IMR-90 (cell line): ENCODE results near the gene CCSER1. TPM values are rescaled to one million over a fixed set of nuclear protein-coding genes. Genes with fewer than 3 reads are reported as not detected.
A peak's percentile ranks its signal among the peaks of the same experiment; 100 is the strongest.

ENCODE experiments used
- ATAC-seq: fragments of 200-7000 bp; cut with Tn5 transposase; 2 replicates; pipeline ENCODE4 v1.9.1; 2020; ENCODE audit warnings: low read depth, mild to moderate bottlenecking, moderate library complexity
- BruUV-seq: library from RNA; stranded (reverse); fragments of 400-500 nt; replicated peaks from 2 replicates; lab custom pipeline; 2021; lab: Mats Ljungman, UMichigan
- CTCF ChIA-PET: fragments of 300-600 bp; formaldehyde crosslinking; extraction: SDS; loops from one replicate; lab custom pipeline; 2021; ENCODE audit warnings: antibody characterized with exemption; lab: Yijun Ruan, JAX
- POLR2A ChIA-PET: fragments of 300-600 bp; sonication (Branson Sonifier 250); formaldehyde crosslinking; loops from one replicate; lab custom pipeline; 2022; ENCODE audit warnings: antibody characterized with exemption; ENCODE audit not compliant: unreplicated experiment; lab: Charles Lee
- DNase-seq: peaks from one replicate; pipeline ENCODE4 v3.0.0; 2013
- H2AFZ ChIP-seq: replicated peaks from 2 replicates; pipeline ENCODE3; 2013; ENCODE audit warnings: low read length, mild to moderate bottlenecking; ENCODE audit not compliant: poor library complexity
- H2AK5ac ChIP-seq: 2 replicates; pipeline ENCODE4 v1.6.1; 2013; ENCODE audit warnings: low read depth, low read length, inconsistent platforms
- H2AK9ac ChIP-seq: replicated peaks from 2 replicates; pipeline ENCODE3; 2013; ENCODE audit warnings: mild to moderate bottlenecking, low read depth, low read length, moderate library complexity; ENCODE audit not compliant: poor library complexity
- H2BK120ac ChIP-seq: 2 replicates; pipeline ENCODE4 v1.6.1; 2013; ENCODE audit warnings: low read depth, low read length, inconsistent platforms
- H2BK15ac ChIP-seq: 3 replicates; pipeline ENCODE4 v1.6.1; 2013; ENCODE audit warnings: low read depth, low read length, inconsistent platforms
- H2BK20ac ChIP-seq: 2 replicates; pipeline ENCODE4 v1.6.1; 2013; ENCODE audit warnings: low read depth, mild to moderate bottlenecking, inconsistent platforms, low read length, moderate library complexity
- H2BK5ac ChIP-seq: 2 replicates; pipeline ENCODE4 v1.6.1; 2013; ENCODE audit warnings: mild to moderate bottlenecking, low read depth, low read length, inconsistent platforms; ENCODE audit not compliant: poor library complexity, severe bottlenecking
- H3K14ac ChIP-seq: replicated peaks from 2 replicates; pipeline ENCODE4 v1.6.1; 2013; ENCODE audit warnings: low read depth, low read length, inconsistent platforms
- H3K18ac ChIP-seq: 2 replicates; pipeline ENCODE4 v1.6.1; 2013; ENCODE audit warnings: low read depth, low read length, control low read depth
- H3K23ac ChIP-seq: 2 replicates; pipeline ENCODE4 v1.6.1; 2013; ENCODE audit warnings: low read depth, low read length, inconsistent platforms
- H3K27ac ChIP-seq: 2 replicates; pipeline ENCODE4 v1.5.1; 2013; ENCODE audit warnings: mild to moderate bottlenecking, control low read depth, low read length; ENCODE audit not compliant: insufficient read depth
- H3K27me3 ChIP-seq: 2 replicates; pipeline ENCODE4 v1.6.1; 2013; ENCODE audit warnings: low read length; ENCODE audit not compliant: control insufficient read depth, insufficient read depth
- H3K36me3 ChIP-seq: 2 replicates; pipeline ENCODE4 v1.6.1; 2013; ENCODE audit warnings: low read length, mixed read lengths; ENCODE audit not compliant: control insufficient read depth, insufficient read depth
- H3K4ac ChIP-seq: 2 replicates; pipeline ENCODE4 v1.6.1; 2013; ENCODE audit warnings: low read depth, low read length, inconsistent platforms
- H3K4me1 ChIP-seq: 2 replicates; pipeline ENCODE4 v1.6.1; 2013; ENCODE audit warnings: low read length, mixed read lengths; ENCODE audit not compliant: control insufficient read depth, insufficient read depth
- H3K4me2 ChIP-seq: 2 replicates; pipeline ENCODE4 v1.6.1; 2013; ENCODE audit warnings: low read depth, mild to moderate bottlenecking, control low read depth, low read length, moderate library complexity
- H3K4me3 ChIP-seq: 2 replicates; pipeline ENCODE4 v1.5.1; 2013; ENCODE audit warnings: low read depth, mild to moderate bottlenecking, control low read depth, low read length, moderate library complexity; ENCODE audit not compliant: insufficient read depth
- H3K56ac ChIP-seq: 2 replicates; pipeline ENCODE4 v1.6.1; 2013; ENCODE audit warnings: low read length, inconsistent platforms; ENCODE audit not compliant: insufficient read depth; ENCODE audit errors: extremely low read depth
- H3K79me1 ChIP-seq, 2 experiments: 2 replicates each; pipeline ENCODE4 v1.6.1; 2013; ENCODE audit warnings: low read length in 2 of 2, inconsistent platforms in 1 of 2, low read depth in 1 of 2
- H3K9ac ChIP-seq: 2 replicates; pipeline ENCODE4 v1.6.1; 2013; ENCODE audit warnings: low read depth, low read length, control low read depth
- H3K9me1 ChIP-seq: 2 replicates; pipeline ENCODE4 v1.6.1; 2013; ENCODE audit warnings: low read length, inconsistent platforms; ENCODE audit not compliant: insufficient read depth
- H3K9me3 ChIP-seq: 2 replicates; pipeline ENCODE4 v1.6.1; 2013; ENCODE audit warnings: low read length; ENCODE audit not compliant: control insufficient read depth, insufficient read depth
- H4K20me1 ChIP-seq: 2 replicates; pipeline ENCODE4 v1.6.1; 2013; ENCODE audit warnings: low read length, inconsistent platforms; ENCODE audit not compliant: insufficient read depth
- H4K5ac ChIP-seq: 2 replicates; pipeline ENCODE4 v1.6.1; 2013; ENCODE audit warnings: mild to moderate bottlenecking, low read depth, low read length, control low read depth
- H4K8ac ChIP-seq, 2 experiments: 2 replicates each; pipeline ENCODE4 v1.6.1; 2013; ENCODE audit warnings: low read depth in 2 of 2, low read length in 2 of 2, control low read depth in 1 of 2, inconsistent platforms in 1 of 2
- H4K91ac ChIP-seq: 2 replicates; pipeline ENCODE4 v1.6.1; 2013; ENCODE audit warnings: low read depth, low read length, inconsistent platforms; ENCODE audit not compliant: insufficient read depth
- CEBPB ChIP-seq: IDR thresholded peaks from 2 replicates; pipeline ENCODE4 v1.6.1; 2012; ENCODE audit warnings: low read depth, low read length, improper control_type of control experiment
- WGBS, 2 experiments: methylation state at CpG; one replicate each; pipeline versions ENCODE4 v1.1.5 to v1.1.7; 2013; ENCODE audit warnings: missing lambda C conversion rate in 2 of 2; ENCODE audit not compliant: insufficient read length in 1 of 2; ENCODE audit errors: extremely low coverage in 2 of 2; 5-methylcytosine and 5-hydroxymethylcytosine counted together
- dilution Hi-C: fragments of 300-500 bp; cut with HindIII; formaldehyde crosslinking; loops from one replicate; pipeline ENCODE4 v1.14.3; 2018; ENCODE audit warnings: low sequenced_read_pairs; ENCODE audit not compliant: unreplicated experiment
- in situ Hi-C: fragments of 300-500 bp; cut with MboI; formaldehyde crosslinking; loops from 3 replicates; pipeline ENCODE4 v1.14.3; 2019; ENCODE audit warnings: low sequenced_read_pairs, inconsistent platforms, mixed read lengths
- intact Hi-C: fragments of 100-400 bp; cut with micrococcal nuclease; formaldehyde crosslinking; loops from 2 replicates; pipeline ENCODE4 v1.10.0; 2022
- polyA plus RNA-seq, 3 experiments: library from polyadenylated mRNA; depleted of rRNA; stranded (reverse); fragments of >200 nt; gene quantifications; 2 replicates each; pipeline ENCODE4 v1.2.3, GENCODE V29; 2012; ENCODE audit warnings: low replicate concordance in 1 of 3
- total RNA-seq: library from RNA; depleted of rRNA; stranded (reverse); fragments of >200 nt; gene quantifications from 2 replicates; pipeline ENCODE4 v1.2.3, GENCODE V29; 2012
- TF ChIP-seq, protein P1 (sequence below): fragments of 150-350 bp; IDR thresholded peaks from 2 replicates; pipeline ENCODE4 v1.6.1; 2016; ENCODE audit warnings: low read depth, mild to moderate bottlenecking, low read length, moderate library complexity, borderline replicate concordance

The CCSER1 gene
- total and polyA plus RNA-seq, 2 of the 4 experiments (the other 2 are of a cell fraction) = not detected

- Histone ChIP-seq H2AFZ (no peak overlapping the region), H3K4ac (no peak overlapping the region), H3K79me1 (no peaks in the 10 kb centered on the region), H3K14ac (no peak overlapping the region), H3K23ac (no peak overlapping the region), H4K91ac (no peak overlapping the region), H3K9me1 (no peaks in the 10 kb centered on the region), H4K8ac (no peak overlapping the region), H2BK5ac (no peak overlapping the region), H3K4me2 (no peak overlapping the region), H3K9me3 (no peaks in the 10 kb centered on the region), H3K36me3 (no peaks in the 10 kb centered on the region), H3K18ac (no peak overlapping the region), H4K5ac (no peak overlapping the region), H3K27ac (no peak overlapping the region), H3K27me3 (no peaks in the 10 kb centered on the region), H2BK20ac (no peak overlapping the region), H3K56ac (no peak overlapping the region), H3K4me3 (no peak overlapping the region), H2BK15ac (no peak overlapping the region), H2AK9ac (no peak overlapping the region), H4K20me1 (no peaks in the 10 kb centered on the region), H3K9ac (no peak overlapping the region), H2AK5ac (no peak overlapping the region), H3K4me1 (no peaks in the 10 kb centered on the region), H2BK120ac (no peak overlapping the region)
- TF ChIP-seq, protein P1, sequence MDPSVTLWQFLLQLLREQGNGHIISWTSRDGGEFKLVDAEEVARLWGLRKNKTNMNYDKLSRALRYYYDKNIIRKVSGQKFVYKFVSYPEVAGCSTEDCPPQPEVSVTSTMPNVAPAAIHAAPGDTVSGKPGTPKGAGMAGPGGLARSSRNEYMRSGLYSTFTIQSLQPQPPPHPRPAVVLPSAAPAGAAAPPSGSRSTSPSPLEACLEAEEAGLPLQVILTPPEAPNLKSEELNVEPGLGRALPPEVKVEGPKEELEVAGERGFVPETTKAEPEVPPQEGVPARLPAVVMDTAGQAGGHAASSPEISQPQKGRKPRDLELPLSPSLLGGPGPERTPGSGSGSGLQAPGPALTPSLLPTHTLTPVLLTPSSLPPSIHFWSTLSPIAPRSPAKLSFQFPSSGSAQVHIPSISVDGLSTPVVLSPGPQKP = no peak
- TF ChIP-seq CEBPB = 0 out of 2 replicates have a peak, but pooled peaks have one; percentile 30
- DNase-seq (no peak), ATAC-seq (no peak)
- 100% methylated on average over 1 of the region's 2 CpGs; no CpG with 5 or more reads in 1 of the 2 experiments for WGBS, 2 experiments
- in situ Hi-C loops (no loop called here), intact Hi-C loops (no loop called here), dilution Hi-C loops (no loop called here)
- no TSS peak for BruUV-seq
- POLR2A ChIA-PET = no interaction called here
- CTCF ChIA-PET = no interaction called here
These were observed 937.9 kb downstream of the CCSER1 start for GRCh38 chr4:91065117-91065516.
